Gastrocnemius medialis (tissue), 4 donors: Measurements from ENCODE around the gene RASGRP4. TPM values are rescaled to one million over a fixed set of nuclear protein-coding genes. Genes with fewer than 3 reads are reported as not detected.

Source experiments
- ATAC-seq, 2 donors: fragments of 150-250 bp; one replicate each; pipeline ENCODE4 v1.9.1; 2016
- DNase-seq, 2 donors: peaks; one replicate each; pipeline ENCODE4 v3.0.0-alpha.2; 2019
- H3K27ac ChIP-seq, 4 donors: fragments of 200-600 bp; sonication (generic); 1 replicate in 1 of 4; 2 replicates in 3 of 4; pipeline ENCODE4 v1.5.1; 2016 to 2018; ENCODE audit warnings: mild to moderate bottlenecking in 2 of 4, moderate library complexity in 1 of 4
- H3K27me3 ChIP-seq, 3 donors: fragments of 200-600 bp; sonication (generic) in 2 of 3; 1 replicate in 1 of 3; 2 replicates in 2 of 3; pipeline versions ENCODE4 v1.5.1 to v1.6.0; 2016 to 2019; ENCODE audit warnings: mild to moderate bottlenecking in 1 of 3, moderate library complexity in 1 of 3
- H3K36me3 ChIP-seq, 2 donors: fragments of 200-600 bp; sonication (generic) in 1 of 2; one replicate each; pipeline ENCODE4 v1.5.1; 2017 to 2018
- H3K4me1 ChIP-seq, 2 donors: fragments of 200-600 bp; sonication (generic) in 1 of 2; one replicate each; pipeline ENCODE4 v1.5.1; 2016 to 2017; ENCODE audit warnings: mild to moderate bottlenecking in 2 of 2
- H3K4me3 ChIP-seq, 4 donors: fragments of 200-600 bp; sonication (generic) in 3 of 4; 1 replicate in 1 of 4; 2 replicates in 3 of 4; pipeline ENCODE4 v1.5.1; 2016 to 2019; ENCODE audit warnings: mild to moderate bottlenecking in 2 of 4
- H3K9me3 ChIP-seq, 3 donors: fragments of 200-600 bp; sonication (generic) in 2 of 3; 1 replicate in 1 of 3; 2 replicates in 2 of 3; pipeline ENCODE4 v1.5.1; 2016 to 2019
- CTCF ChIP-seq, 5 experiments: fragments of 450-650 bp in 3 of 5; fragments of 200-600 bp in 2 of 5; sonication (generic) in 2 of 5; IDR thresholded peaks in 4 of 5; conservative IDR thresholded peaks in 1 of 5; 1 replicate in 4 of 5; 2 replicates in 1 of 5; pipeline ENCODE4 v1.5.1; 2016 to 2019; ENCODE audit warnings: antibody characterized with exemption in 5 of 5, mild to moderate bottlenecking in 3 of 5, moderate library complexity in 3 of 5
- POLR2A ChIP-seq, 2 donors: fragments of 450-650 bp; IDR thresholded peaks; one replicate each; pipeline ENCODE4 v1.6.1; 2017; ENCODE audit warnings: antibody characterized with exemption in 2 of 2, mild to moderate bottlenecking in 2 of 2, moderate library complexity in 2 of 2
- in situ Hi-C, 4 donors: fragments of 200-750 bp; cut with MboI; loops; one replicate each; pipeline versions ENCODE4 v1.15.0 to v1.8.0; 2017; ENCODE audit warnings: low sequenced_read_pairs in 4 of 4
- intact Hi-C: fragments of 100-400 bp; cut with DNase I; formaldehyde crosslinking; loops from one replicate; pipeline ENCODE4 v1.15.1; 2023; ENCODE audit warnings: low total_unique reads
- total RNA-seq, 4 donors: library from RNA; depleted of rRNA; stranded (reverse); fragments of >200 nt; gene quantifications; one replicate each; pipeline versions ENCODE4 v1.1.0 to v1.2.3, GENCODE V29; 2016

The RASGRP4 gene
- total RNA-seq, 4 donors from 2014 or later: 0.61 to 2.2 (median 0.94) TPM

DNA sequence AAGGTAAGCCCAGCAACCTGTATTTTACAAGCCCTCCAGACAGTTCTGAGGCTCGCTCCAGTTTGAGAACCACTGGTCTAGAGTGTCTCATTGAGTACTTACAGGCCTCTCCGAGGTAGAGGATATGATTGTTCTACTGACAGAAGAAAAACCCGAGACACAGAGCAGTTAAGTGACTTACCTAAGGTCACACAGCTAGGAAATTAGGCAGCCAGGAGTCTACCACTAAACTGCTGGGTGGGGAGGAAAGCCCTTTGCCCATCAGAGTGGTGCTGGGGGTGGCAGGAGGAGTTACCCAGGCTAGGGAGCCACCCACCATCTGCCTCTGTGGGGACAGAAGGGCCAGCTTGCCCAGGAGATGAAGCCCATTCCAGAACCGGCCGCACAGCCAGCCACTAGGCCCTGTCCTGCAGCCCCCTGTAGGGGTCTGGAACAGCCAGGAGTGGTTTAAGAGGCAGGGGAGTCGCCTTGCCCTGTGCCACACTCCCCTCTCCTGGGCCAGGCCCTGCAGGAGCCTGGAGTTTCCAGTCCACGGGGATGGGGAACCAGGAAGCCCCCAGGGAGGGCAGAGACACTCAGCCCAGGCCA, 703 bp downstream of the RASGRP4 start:
- no peaks in the 10 kb centered on the region for H3K27me3 ChIP-seq
- no peaks in the 10 kb centered on the region for H3K4me1 ChIP-seq
- no peak overlapping the region for H3K27ac ChIP-seq
- no peaks in the 10 kb centered on the region for H3K36me3 ChIP-seq
- intact Hi-C loops (no loop called here), in situ Hi-C loops (no loop called here)
- DNase-seq (no peak), ATAC-seq (no peak)
- no peaks in the 10 kb centered on the region for H3K9me3 ChIP-seq
- peak overlapping the region in 1 of 4 donors; percentile 26 for H3K4me3 ChIP-seq
- TF ChIP-seq CTCF (IDR thresholded peaks at IDR 0.05 in 4 of 5, conservative IDR thresholded peaks at IDR 0.05 in 1 of 5): no peak
- no peak for TF ChIP-seq POLR2A (IDR thresholded peaks at IDR 0.05)

- H3K9me3 ChIP-seq: no peaks in the 10 kb centered on the region
- TF ChIP-seq POLR2A (IDR thresholded peaks at IDR 0.05) (no peak), CTCF (IDR thresholded peaks at IDR 0.05 in 4 of 5, conservative IDR thresholded peaks at IDR 0.05 in 1 of 5) (no peak)
- H3K4me1 ChIP-seq: no peaks in the 10 kb centered on the region
- DNase-seq: no peak
- H3K27ac ChIP-seq: no peak overlapping the region
- no peaks in the 10 kb centered on the region for H3K36me3 ChIP-seq
- ATAC-seq: no peak
- H3K27me3 ChIP-seq: no peaks in the 10 kb centered on the region
- in situ Hi-C loops: no loop called here
- intact Hi-C loops: no loop called here
- no peak overlapping the region for H3K4me3 ChIP-seq
Measured at GRCh38 chr19:38424272-38424671, 1.7 kb downstream of the RASGRP4 start.

DNA sequence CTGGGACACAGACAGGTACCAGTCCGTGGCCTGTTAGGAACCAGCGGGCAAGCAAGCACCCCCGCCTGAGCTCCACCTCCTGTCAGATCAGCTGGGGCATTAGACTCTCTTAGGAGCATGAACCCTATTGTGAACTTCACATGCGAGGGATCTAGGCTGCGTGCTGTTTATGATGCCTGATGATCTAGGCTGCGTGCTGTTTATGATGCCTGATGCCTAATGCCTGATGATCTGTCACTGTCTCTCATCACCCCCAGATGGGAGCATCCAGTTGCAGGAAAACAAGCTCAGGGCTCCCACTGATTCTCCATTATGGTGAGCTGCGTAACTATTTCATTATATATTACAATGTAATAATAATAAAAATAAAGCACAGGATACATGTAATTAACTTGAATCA, 3.6 kb downstream of the RASGRP4 start:
- intact Hi-C loops (no loop called here), in situ Hi-C loops (no loop called here)
- no peaks in the 10 kb centered on the region for H3K27me3 ChIP-seq

GRCh38 chr19:38421856-38422255, 4.2 kb downstream of the RASGRP4 start:
- ATAC-seq (no peak), DNase-seq (no peak)
- H3K27me3 ChIP-seq: no peaks in the 10 kb centered on the region
- intact Hi-C loops (no loop called here), in situ Hi-C loops (no loop called here)
- no peak overlapping the region for H3K4me3 ChIP-seq
- H3K9me3 ChIP-seq: no peaks in the 10 kb centered on the region
- H3K4me1 ChIP-seq: no peaks in the 10 kb centered on the region
- TF ChIP-seq CTCF (IDR thresholded peaks at IDR 0.05 in 4 of 5, conservative IDR thresholded peaks at IDR 0.05 in 1 of 5) (no peak), POLR2A (IDR thresholded peaks at IDR 0.05) (no peak)
- no peak overlapping the region for H3K27ac ChIP-seq
- H3K36me3 ChIP-seq: no peaks in the 10 kb centered on the region

More for the DNA sequence above, 3.6 kb downstream of the RASGRP4 start:
- DNase-seq (no peak), ATAC-seq (no peak)
- no peak overlapping the region for H3K27ac ChIP-seq
- H3K36me3 ChIP-seq: no peaks in the 10 kb centered on the region
- no peak overlapping the region for H3K4me3 ChIP-seq
- H3K4me1 ChIP-seq: no peaks in the 10 kb centered on the region
- no peaks in the 10 kb centered on the region for H3K9me3 ChIP-seq
- TF ChIP-seq POLR2A (IDR thresholded peaks at IDR 0.05) (no peak), CTCF (IDR thresholded peaks at IDR 0.05 in 4 of 5, conservative IDR thresholded peaks at IDR 0.05 in 1 of 5) (no peak)

DNA sequence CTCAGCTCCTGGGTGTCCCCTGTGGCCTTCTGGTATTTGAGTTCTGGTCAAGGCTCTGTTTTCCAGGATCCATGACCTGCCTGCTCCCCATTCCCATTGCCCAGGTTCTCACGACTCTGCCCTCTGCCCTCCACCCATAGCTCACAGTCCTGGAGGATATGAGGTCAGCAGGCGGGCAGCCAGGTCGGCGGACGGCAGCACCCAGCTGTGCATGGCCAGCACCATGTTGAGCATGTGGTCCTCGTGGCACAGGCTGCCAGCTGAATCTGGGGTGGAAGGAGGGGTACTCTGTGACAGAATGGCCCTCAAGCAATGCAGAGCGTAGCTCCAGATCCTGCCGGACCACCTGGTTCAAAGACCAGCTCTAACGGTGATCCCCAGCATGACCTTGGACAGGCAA, 5.1 kb downstream of the RASGRP4 start:
- H3K27me3 ChIP-seq: no peaks in the 10 kb centered on the region
- TF ChIP-seq CTCF (IDR thresholded peaks at IDR 0.05 in 4 of 5, conservative IDR thresholded peaks at IDR 0.05 in 1 of 5) (no peak), POLR2A (IDR thresholded peaks at IDR 0.05) (no peak)
- H3K27ac ChIP-seq: no peak overlapping the region
- no peaks in the 10 kb centered on the region for H3K36me3 ChIP-seq
- no peaks in the 10 kb centered on the region for H3K4me1 ChIP-seq
- intact Hi-C loops: no loop called here
- ATAC-seq (no peak), DNase-seq (no peak)
- in situ Hi-C loops: no loop called here
- H3K4me3 ChIP-seq: no peak overlapping the region
- no peaks in the 10 kb centered on the region for H3K9me3 ChIP-seq
